Epithelial cell of proximal tubule (primary cell): ENCODE results near the gene FAM185A. TPM values are rescaled to one million over a fixed set of nuclear protein-coding genes. Genes with fewer than 3 reads are reported as not detected.
"Not testable (repeated sequence)": the region's sequence is repeated elsewhere in the genome, so short reads cannot be mapped to it uniquely, and the experiment has no call there.

Source experiments
- DNase-seq: peaks from one replicate; pipeline ENCODE4 v3.0.0-alpha.2; 2011; ENCODE audit warnings: low read depth
- H3K4me3 ChIP-seq: 2 replicates; pipeline ENCODE4 v1.5.1; 2011; ENCODE audit warnings: low read depth, mild to moderate bottlenecking, low read length
- CTCF ChIP-seq: conservative IDR thresholded peaks from 2 replicates; pipeline ENCODE4 v1.5.1; 2012; ENCODE audit warnings: low read depth, mild to moderate bottlenecking, low read length
- total RNA-seq: library from RNA; depleted of rRNA; stranded (reverse); fragments of >200 nt; gene quantifications from 2 replicates; pipeline ENCODE4 v1.2.3, GENCODE V29; 2015

Gene FAM185A
- total RNA-seq, 1 donor from 2014 or later, result 9.1 TPM

GRCh38 chr7:102758227-102758626 is 9.4 kb downstream of the FAM185A start:
- not testable (repeated sequence) for H3K4me3 ChIP-seq, DNase-seq
- TF ChIP-seq CTCF, result peak; percentile 32

DNA sequence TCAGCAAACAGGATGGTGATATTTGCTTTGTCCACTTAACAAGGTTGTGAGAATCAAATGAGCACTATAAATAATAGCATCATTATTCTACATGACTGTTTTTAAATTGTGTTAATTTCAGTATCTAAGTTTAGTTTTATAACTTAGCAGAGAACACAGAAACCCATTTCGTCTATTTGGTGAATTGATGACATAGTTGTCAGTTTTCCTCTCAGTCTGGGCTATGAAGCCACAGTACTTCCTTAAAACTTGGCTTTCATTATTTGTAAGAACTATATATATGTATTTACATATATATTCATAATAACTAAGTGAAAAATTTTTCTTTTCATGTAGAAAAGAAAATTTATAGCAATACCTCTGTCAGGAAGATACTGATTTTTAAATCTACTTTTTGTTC is 11.1 kb downstream of the FAM185A start:
- not testable (repeated sequence) for H3K4me3 ChIP-seq, DNase-seq

- H3K4me3 ChIP-seq, DNase-seq: not testable (repeated sequence)
These were observed 12.4 kb downstream of the FAM185A start for GRCh38 chr7:102761234-102761633.

GRCh38 chr7:102763295-102763905 is 14.6 kb downstream of the FAM185A start:
- H3K4me3 ChIP-seq, DNase-seq: not testable (repeated sequence)

DNA sequence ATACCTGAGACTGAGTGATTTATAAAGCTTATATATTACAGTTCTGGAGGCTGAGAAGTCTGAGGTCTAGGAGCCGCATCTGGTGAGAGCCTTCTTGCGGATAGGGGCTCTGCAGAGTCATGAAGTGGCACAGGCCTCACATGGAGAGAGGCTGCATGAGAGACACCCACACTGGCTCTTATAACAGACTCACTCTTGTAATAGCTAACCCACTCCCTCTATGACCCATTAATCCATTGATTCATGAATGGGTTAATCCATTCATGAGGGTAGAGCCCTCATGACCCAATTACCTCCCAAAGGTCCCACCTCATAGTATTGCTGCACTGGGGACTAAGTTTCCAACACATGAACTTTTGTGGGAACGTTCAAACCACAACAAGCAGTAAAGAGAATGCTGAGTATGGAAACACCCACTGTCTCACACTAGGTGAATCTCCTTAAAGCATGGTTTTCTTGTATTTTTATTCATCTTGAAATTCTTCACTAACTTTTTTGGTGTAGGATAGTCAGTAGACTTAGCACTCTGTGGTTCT is 20.9 kb downstream of the FAM185A start:
- DNase-seq, result not testable (repeated sequence)

GRCh38 chr7:102770467-102770866 is 21.7 kb downstream of the FAM185A start:
- not testable (repeated sequence) for H3K4me3 ChIP-seq, DNase-seq

More for the DNA sequence above, 20.9 kb downstream of the FAM185A start:
- H3K4me3 ChIP-seq, result not testable (repeated sequence)

GRCh38 chr7:102776217-102776616 is 27.4 kb downstream of the FAM185A start:
- H3K4me3 ChIP-seq, DNase-seq: not testable (repeated sequence)

- not testable (repeated sequence) for H3K4me3 ChIP-seq
- DNase-seq, result peak; percentile 9
These were observed 29.9 kb downstream of the FAM185A start for GRCh38 chr7:102778663-102779062.

DNA sequence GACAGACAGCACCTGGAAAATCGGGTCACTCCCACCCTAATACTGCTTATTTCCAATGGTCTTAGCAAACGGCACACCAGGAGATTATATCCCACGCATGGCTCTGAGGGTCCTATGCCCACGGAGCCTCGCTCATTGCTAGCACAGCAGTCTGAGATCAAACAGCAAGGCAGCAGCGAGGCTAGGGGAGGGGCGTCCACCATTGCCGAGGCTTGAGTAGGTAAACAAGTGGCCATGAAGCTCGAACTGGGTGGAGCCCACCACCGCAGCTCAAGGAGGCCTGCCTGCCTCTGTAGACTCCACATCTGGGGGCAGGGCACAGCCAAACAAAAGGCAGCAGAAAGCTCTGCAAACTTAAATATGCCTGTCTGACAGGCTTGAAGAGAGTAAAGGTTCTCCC is 32.1 kb downstream of the FAM185A start:
- not testable (repeated sequence) for H3K4me3 ChIP-seq, DNase-seq

GRCh38 chr7:102788770-102789169 is 40.0 kb downstream of the FAM185A start:
- not testable (repeated sequence) for H3K4me3 ChIP-seq, DNase-seq

DNA sequence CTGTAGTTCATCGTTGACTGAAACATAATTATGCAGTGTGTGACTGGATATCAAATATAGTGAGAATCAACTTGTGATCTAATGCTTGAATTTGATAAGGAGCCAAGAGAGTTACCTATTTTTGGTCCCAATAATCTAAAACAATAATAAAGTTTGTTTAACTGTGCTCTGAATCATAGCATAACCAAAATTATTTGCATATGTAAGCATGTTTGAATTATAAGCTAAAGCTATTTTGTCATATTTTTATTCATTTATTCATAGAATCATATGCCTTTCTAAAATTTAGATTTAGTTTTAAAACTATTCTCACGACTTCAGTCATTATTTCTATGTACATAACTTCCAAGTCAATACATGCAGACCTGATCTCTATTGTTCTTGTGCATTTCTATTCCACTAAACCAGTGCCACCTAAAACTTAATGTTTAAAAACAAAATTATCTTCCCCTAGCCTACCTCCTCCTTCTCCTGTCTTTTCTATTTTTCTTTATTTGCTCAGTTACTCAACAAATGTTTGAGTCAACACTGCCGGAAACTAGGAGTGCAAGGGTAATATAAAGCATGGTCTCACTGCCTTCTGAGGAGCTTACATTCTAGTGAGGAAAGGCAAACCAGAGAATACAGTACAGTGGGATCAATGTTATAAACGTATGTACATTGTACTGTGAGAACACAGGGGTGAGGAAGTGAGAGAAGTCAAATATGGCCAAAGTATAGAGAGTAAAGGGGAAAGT is 41.7 kb downstream of the FAM185A start:
- DNase-seq, result not testable (repeated sequence)

GRCh38 chr7:102791367-102791766 is 42.6 kb downstream of the FAM185A start:
- DNase-seq, H3K4me3 ChIP-seq: not testable (repeated sequence)

More for the DNA sequence above, 41.7 kb downstream of the FAM185A start:
- not testable (repeated sequence) for H3K4me3 ChIP-seq

DNA sequence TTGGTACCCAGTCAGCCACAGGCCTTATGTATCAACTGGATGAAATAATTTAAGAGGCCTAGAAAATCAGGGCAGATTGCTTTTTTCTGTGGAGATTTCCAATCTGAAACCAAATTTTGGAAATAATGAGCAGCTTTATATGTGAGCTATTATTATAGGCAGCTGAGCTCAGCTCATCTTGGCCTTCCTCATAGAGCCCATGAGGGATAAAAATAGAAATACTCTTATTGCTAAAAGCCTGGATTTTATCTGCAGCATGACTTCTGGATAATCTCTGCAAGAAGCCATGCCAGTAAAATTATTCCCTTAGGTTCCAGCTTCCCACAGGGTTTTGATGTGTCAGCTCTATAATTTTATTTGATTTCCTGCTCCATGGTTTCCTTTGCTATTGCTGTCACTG is 43.0 kb downstream of the FAM185A start:
- not testable (repeated sequence) for DNase-seq, H3K4me3 ChIP-seq

DNA sequence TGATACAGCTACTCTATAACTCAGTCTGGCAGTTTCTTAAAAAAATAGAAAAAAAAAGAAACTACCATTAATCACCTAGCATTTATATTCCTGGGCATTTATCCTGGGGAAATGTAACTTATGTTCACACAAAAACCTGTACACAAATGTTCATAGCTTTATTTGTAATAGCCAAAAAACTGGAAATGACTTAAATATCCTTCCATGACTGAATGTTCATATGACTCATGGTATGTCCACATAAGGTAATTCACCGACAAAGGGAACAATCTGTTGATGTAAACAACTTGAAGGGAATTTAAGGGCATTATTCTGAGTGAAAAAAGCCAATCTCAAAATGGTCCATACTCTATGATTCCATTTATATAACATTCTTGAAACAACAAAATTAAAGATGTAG is 45.8 kb downstream of the FAM185A start:
- not testable (repeated sequence) for H3K4me3 ChIP-seq, DNase-seq

- not testable (repeated sequence) for DNase-seq, H3K4me3 ChIP-seq
These were observed 47.3 kb downstream of the FAM185A start for GRCh38 chr7:102795987-102796595.
